Measurements from ENCODE around the gene TMEM151B.
"Not testable (repeated sequence)": the region's sequence is repeated elsewhere in the genome, so short reads cannot be mapped to it uniquely, and the experiment has no call there.

TMEM151B gene

DNA sequence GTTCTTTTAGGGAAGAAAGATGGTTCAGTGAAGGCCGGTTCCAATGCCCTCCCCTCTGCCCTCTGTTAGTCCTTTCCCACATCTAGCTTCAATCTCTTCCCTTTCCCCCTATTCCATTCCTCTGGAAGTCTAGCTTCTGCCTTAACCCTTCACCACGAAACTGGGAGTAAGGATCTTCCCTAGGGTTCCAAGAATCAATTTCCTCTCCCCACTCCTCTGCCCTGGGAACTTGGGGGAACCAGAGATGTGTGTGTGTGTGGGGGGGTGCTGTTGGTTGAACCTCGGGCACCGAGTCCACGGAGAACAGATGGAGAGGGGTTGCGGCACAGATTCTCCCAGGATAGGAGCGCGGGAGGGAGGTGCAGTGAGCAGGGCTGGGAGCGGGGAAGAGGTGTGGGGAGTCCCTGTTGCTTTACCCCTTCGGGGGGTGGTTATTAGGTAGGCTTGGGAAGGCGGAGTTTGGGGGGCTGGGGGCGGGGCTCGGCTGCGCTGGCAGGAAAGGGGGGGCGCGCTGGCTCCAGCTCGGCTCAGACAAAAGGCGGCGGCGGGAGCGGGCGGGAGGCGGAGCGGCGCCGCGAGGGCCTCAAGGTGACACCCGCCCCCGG, at the start of gene TMEM151B:
TSS of gene TMEM151B (plus strand) at position 530 of the 605 bp plus-strand sequence. CDS start 293 bp downstream, outside the sequence.
- no peak for DNase-seq

DNA sequence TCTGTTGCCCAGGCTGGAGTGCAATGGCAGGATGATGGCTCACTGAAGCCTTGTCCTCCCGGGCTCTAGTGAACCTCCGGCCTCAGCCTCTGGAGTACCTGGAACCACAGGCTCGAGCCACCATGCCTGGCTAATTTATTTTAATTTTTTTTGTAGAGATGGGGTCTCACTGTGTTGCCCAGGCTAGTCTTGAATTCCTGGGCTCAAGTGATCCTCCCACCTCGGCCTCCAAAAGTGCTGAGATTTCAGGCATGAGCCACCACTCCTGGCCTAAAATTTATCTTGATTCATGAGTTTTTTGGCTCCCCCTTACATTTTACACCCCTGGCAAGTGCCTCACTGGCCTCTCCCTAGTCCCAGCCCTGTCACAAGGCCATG, 49.3 kb upstream of the TMEM151B start:
- DNase-seq = no peak

DNA sequence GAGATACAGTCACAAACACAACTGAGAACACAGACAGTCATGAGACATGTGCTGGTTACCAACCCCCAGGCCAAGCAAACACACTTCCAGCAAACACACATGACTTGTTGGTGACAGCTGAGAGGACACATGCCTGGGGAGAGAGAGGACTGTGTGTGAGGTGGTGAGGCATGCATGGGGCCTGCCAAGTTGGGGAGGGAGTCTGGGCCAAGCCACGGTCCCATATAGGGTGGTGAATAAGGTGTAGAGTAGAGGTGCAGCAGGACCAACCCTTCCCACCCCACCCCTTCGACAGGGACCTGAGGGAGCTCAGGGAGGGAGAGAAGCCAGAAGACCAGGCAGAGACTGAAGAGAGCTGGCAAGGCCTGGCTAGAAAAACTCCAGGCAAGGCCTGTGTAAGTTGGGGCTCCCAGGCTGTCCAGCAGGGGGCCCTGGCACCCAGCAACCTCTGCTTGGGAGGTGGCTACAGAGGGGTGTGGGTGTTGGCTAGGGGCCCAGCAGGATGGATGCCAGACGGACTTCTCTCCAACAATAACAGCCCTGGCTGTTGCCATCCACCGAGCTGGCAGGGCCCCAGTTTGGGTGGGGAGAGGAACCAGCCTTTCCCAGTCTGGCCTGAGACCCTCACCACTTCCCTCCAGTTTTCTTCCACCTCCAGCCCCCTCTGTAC, 48.8 kb upstream of the TMEM151B start:
- peak; percentile 78 for DNase-seq

DNA sequence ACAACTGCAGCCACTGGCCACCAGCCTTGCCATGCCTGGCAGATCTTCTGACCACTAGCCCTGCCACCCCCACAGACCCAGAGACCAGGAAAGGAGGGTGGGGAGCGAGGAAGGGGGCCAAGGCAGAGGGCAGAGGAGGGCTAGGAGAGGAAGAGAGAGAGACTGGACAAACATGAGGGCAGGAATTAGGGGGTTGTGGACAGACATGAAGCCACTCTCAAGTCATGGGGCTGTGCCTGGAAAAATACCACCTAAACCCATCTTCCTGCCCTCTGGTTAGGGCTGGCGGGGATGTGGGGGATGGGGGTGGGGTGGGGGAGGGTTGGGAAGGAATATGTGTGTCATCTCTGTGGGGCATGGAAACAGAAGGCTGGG, 48.3 kb upstream of the TMEM151B start:
- no peak for DNase-seq

DNA sequence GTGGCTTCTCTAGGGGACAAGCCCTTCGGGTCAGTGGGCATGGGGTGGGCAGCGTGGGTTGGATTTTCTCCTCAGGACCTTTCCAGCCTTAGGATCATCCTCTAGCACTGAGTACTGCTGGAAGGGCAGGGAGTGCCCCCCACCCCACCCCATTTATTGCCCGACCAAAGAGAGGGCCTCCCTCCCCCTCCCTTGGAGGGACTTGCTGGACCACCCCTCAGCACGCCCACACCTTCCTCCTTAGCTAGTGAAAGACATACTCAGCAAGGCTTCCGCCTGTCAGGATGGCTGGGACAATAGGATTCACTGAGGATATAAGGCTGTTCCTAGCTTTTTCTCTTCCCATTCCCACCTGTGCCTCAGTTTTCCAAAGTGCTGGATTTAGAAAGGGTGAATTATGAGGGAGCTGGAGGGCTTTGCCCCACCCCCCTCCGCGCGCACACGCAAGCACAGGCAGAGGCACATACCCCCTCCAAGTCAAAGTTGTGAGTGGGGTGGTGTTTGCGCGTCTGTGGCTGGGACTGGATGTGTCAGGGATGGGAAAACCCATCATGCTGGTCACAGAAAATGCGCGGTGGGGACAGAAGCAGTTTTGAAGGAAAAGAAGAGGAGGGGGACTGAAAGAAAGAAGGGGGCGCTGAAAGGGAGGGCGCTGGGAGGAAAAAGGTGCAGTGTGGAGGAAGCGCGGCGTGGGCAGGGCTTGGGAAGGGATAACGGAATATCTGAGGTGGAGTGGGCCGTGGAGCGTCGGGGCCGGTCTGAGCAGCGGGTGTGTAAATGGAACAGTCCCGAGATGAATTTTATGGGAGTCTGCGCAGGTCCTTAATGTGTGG, 47.5 kb upstream of the TMEM151B start:
- DNase-seq = no peak

DNA sequence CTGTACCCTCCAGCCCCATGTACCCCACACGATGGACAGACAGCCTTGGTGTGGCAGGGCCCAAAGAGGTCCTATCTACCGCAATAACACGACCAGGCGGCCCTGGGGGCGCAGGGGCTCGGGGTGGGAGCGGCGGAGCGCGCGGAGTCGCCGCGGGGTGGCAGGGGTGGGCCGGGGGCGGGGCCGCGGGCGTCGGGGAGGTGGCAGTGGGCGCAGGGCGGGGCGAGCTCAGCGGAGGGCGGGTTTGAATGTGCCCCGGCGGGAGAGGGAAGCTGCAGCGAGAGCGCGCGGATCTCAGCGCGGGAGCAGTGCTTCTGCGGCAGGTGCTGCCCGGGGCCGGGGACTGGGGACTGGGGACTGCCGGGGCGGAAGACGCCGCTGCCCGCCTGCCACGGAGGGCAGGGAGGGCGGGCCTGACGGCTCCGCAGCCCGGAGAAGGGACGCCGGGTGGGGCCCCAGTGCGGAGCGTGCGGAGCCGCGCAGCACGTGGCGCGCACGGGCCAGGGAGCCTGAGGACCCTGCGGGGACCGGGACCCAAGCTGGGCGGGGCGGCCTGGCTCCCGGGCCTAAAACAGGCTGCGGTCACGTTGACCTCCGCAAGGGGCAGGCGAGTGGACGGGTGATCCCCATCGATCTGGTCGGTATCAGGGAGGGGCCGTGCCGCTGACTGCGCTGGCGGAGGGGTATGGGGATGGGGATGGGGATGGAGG, 46.8 kb upstream of the TMEM151B start, which contains the start of gene SLC29A1:
TSS of gene SLC29A1 (plus strand) at position 277 of the 710 bp plus-strand sequence. CDS start 3,719 bp downstream, outside the sequence.
- DNase-seq = peak; percentile 81

DNA sequence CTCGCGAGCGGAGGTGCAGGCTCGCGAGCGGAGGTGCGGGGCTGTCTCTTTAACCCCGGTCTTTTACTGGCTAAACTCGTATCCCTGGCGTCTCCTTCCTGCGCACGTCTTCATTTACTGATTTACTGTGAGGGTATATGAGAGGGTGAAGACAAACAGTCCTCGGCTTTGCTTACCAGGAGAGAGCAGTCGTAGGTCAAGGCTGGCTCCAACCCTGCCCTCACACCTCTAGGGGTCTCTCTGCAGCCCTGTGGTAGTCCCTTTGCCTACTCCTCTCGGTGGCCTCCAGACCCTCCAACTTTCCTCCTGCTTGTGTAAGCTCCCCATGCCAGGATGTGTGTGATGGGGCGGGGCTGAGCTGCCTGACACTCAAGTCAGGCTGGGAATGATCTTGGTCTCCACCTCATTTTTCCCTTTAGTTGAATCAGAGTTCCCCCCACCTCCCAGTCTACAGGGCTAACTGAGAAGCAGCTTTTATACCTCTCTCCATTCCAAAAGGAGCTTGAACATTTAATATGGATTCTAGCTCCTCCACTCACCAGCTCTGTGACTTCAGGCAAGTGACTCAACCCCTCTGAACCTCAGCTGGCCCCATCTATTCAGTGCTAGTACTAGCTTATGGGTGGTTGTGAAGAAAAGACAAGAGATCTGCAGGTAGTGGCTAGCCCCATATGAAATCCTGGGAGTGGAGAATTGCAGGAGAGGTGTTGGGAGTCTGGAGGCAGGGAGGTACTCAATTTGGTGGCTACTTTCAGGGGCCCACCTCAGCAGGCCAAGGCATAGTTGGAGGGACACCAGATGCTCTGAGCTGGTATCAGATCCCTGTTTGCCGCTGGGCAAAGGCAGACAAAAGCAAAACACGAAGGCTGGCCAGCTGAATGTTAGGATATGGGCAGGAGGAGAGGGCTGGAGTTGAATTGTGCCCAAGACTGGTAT, 46.0 kb upstream of the TMEM151B start:
- no peak for DNase-seq

DNA sequence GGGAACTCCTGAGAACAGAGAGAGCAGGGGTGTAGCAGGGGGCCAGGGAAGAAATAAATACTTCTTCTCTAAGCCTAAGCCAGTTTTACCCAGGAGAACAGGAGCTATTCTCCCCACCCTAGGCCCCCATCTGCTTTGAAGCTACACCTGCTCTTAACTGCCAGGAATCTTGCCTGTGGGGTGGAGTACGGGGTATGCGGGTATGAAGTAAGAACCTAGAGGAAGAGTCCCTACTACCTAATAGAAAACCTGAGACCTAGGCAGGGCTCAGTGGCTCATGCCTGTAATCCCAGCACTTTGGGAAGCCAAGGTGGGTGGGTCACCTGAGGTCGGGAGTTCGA, 45.3 kb upstream of the TMEM151B start:
- DNase-seq = no peak

DNA sequence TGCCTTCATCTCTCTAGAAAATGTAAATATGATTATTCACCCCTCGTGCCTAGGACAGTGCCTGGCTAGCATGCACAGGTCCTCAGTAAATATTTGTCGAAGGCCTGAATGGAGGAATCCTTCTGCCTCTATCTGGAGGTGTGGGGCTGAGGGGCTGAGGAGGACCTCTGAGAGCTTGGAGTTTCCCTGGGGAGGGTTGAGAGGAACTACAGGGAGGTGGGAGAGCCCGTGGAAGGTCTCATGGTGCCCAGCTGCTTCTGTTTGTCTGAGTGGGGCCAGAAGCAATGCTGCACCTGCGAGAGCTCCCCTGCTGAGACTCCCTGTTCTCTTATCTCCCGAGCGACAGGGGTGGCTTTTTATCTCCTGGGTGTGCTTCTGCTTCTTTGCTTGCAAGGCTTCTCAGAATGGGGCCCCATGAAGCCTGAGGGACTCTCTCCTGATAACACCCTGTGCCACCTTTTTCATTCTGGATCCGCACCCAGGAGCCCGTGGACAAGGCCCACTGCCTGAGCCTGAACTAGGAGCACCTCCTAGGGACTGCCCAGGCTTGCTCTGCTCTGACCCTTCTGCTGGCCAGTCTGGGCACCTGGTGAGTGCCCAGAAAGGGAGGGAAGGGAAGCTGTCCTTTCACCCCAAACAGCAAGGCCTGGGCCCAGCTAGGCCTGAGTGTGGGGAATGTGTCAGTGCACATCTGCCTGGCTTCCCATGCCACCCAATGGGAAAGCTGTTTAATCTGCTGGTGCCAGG, 44.5 kb upstream of the TMEM151B start:
- no peak for DNase-seq

DNA sequence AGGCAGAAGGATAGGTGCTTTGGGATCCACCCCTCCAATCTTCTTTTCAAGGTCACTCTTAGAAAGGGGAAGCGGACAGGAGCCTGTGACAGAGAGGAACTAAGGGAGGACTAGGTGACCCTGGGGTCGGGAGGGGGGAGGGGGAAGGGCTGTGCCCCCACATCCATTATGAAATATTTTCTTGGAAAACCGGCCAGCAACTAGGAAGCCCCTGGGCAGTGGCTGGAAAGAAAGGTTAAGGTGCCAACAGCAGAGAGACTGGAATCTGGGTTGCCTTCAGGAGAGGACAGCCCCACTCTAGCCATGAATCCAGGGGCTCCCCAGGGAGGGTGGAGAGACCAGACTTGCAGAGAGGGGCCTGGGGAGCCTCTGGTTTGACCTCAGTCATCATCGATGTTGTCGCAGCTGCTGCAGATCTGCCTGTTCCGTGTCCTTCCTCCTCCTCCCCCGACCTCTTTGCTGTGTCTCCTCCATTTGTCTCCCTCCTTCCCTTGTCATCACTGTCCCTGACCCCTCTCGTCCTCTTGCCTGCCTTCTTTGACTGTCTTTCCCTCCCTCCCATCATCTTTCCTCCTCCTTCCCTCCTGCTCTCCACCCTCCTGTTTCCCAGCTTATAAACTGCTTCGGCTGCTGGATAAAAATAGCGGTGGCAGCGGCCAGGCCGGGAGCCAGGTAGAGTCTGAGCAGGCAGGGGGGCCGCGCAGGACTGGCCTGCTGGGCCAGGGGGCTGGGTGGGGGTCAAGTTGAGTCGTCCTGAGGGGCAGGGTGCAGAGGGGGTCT, 43.7 kb upstream of the TMEM151B start:
- no peak for DNase-seq

DNA sequence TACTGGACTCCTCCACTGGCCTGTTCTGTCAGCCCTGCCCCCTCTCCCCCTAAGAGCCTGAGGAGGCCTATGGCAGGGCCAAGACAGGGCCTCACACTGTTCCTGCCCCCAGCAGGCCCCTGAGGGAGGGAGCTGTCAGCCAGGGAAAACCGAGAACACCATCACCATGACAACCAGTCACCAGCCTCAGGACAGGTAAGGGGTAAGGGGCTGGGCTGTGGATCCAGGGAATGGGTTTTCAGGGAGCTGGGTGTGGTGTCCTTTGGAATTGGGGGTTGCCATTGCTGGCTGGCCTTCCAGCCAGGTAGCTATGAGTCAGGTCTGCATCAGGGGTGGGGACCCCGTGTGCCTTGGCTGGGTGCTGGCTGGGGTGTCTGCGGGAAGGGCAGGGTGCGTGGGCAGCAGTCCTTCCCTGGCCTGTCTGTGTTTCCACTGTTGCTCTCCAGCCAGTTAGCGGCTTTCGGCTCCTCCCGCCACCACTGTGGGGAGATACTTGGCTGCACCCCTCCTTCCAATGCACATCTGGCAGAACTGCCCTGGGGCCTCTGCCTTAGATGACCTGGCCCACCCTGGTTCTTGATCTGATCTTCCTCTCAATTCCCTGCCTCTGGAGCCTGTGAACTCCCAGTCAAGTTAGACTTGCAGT, 43.0 kb upstream of the TMEM151B start:
- no peak for DNase-seq

DNA sequence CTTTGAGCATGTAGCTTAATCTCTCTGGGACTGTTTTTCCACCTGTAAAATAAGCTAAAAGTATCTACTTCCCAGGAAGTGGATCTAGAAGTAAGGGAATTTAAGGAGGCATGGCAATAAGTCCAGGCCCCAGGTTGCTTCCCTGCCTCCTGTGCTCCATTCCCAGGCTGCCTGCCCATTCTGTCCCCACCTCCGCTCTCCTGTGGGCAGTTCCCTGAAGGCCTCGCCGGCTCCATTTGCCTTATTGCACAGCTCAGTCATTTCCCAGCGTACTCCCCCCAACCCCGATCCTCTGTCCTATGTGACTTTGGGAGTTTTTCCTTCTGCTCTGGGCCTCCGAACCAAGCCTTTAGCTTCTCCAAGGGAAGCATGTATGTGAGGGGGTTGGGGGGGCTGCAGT, 42.2 kb upstream of the TMEM151B start:
- DNase-seq = no peak

DNA sequence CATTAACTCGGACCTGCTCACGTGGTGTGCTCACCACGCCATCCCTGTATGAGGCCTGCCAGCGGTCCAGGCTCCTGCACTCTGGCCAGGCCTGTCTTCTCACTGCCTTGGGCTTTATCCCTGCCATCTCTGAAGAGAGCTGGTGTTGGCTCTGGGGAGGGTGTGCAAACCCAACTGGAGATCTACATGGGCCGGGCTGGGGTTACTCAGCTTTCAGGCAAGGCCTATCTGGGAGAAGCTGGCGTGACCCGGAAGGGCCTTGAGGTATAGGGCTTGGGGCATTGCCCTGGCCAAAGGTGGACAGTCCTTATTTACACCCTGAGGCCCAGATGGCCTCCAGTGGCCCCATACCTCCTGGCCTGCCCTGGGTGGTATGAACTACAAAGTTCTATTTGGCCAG, 41.8 kb upstream of the TMEM151B start:
- no peak for DNase-seq

DNA sequence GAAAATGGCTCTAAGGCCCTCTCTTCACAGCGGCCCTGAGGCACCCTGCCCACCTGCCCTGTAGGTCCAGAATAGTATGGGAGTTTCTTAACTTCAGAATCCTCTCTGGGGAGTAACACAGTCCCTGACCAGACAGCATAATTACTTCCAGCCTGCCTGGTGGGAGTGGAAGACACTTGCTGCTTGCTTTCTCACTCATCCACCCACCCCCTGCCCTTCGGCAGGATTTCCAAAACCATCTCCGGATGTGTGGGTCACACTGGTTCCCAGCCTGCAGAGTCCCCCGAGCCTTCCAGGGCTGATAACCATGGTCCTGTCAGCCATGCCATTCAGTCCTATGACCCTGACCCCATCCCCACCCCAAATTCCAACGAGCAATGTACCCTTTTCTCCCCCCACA, 41.4 kb upstream of the TMEM151B start:
- no peak for DNase-seq

DNA sequence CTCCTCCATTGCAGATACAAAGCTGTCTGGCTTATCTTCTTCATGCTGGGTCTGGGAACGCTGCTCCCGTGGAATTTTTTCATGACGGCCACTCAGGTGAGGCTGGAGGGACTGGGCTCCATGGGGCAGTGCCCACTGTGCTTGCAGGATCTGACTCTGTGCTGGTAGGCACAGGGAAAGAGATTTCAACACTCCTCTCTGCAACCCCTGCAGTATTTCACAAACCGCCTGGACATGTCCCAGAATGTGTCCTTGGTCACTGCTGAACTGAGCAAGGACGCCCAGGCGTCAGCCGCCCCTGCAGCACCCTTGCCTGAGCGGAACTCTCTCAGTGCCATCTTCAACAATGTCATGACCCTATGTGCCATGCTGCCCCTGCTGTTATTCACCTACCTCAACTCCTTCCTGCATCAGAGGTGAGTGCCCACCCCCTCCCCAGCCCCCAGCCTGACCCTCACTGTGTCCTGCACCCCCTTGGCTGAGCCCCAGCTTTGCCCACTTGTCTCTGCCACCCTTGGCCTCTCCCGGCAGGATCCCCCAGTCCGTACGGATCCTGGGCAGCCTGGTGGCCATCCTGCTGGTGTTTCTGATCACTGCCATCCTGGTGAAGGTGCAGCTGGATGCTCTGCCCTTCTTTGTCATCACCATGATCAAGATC, 40.7 kb upstream of the TMEM151B start:
- DNase-seq = no peak

DNA sequence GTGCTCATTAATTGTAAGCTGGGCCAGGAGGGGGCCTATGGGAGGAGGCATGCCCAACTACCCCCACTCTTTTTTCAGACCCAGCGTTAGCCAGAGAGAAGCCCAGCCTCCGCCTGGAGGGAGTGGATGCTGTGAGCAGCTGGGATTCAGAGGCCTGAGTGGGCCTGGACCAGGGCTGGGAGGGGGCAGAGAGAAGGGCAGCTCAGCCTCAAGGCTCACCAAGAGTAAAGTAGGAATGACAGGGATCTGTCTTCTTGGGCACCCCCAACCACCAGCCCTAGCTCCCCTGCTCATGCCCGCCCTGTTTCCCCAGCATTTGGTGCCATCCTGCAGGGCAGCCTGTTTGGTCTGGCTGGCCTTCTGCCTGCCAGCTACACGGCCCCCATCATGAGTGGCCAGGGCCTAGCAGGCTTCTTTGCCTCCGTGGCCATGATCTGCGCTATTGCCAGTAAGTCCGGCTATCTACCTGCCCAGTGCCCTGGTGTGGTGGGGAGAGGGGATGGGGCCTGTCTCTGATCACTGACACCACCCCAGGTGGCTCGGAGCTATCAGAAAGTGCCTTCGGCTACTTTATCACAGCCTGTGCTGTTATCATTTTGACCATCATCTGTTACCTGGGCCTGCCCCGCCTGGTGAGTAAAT, 40.1 kb upstream of the TMEM151B start:
- DNase-seq = no peak

DNA sequence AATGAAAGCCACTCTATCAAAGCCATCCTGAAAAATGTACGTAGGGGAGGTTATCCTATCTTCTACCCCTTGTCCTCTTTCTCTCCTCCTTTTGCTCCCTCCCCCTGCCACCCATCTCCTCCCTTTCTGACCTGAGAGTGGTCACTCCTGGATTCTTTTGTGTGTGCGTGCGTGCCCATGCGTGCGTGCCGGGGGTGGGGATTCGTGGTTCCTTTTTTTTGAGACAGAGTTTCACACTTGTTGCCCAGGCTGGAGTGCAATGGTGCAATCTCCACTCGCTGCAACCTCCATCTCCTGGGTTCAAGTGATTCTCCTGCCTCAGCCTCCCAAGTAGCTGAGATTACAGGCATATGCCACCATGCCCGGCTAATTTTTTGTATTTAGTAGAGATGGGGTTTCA, 38.8 kb upstream of the TMEM151B start:
- not testable (repeated sequence) for DNase-seq

DNA sequence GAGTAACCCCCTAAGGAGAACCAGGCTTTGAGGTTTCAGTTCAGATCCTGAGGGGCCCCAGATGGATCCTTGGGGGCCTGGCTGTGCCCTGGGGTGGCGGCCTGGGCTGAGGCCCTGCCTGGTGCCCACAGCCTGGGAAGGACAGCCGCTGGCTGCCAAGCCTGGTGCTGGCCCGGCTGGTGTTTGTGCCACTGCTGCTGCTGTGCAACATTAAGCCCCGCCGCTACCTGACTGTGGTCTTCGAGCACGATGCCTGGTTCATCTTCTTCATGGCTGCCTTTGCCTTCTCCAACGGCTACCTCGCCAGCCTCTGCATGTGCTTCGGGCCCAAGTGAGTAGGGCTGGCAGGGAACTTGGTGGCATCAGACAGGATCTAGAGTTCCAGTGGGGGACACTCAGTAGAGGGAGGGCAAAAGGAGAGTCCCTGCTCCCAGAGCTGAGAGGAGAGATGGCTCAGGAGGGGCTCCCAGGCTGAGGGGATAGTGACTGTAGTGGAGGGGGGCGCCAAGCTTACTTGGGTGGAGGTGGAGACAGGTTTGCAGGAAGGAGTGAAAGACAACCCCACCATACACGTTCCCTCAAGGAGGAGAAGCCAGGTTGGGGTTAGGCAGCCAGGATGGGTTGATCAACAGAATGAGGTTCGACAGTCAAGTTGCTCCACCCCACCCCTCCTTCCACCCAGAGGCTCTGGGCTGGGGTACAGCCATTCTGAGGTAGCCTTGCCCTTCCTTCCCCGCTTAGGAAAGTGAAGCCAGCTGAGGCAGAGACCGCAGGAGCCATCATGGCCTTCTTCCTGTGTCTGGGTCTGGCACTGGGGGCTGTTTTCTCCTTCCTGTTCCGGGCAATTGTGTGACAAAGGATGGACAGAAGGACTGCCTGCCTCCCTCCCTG, 37.3 kb upstream of the TMEM151B start:
- DNase-seq = no peak
